SK-N-SH treated with all-trans-retinoic acid at 6 μM for 48 hours (cell line): Measurements from ENCODE around the gene C4B.

Experiments
- ARNTL ChIP-seq: fragments of 450-650 bp; formaldehyde crosslinking; IDR thresholded peaks from 2 replicates; pipeline ENCODE4 v1.5.0; 2020; ENCODE audit warnings: low read depth, mild to moderate bottlenecking, moderate library complexity, borderline replicate concordance
- CREB5 ChIP-seq: fragments of 250-450 bp; sonication (Bioruptor Pico); IDR thresholded peaks from 2 replicates; pipeline ENCODE4 v1.5.1; 2020; ENCODE audit warnings: low read depth, mild to moderate bottlenecking, moderate library complexity
- PATZ1 ChIP-seq: fragments of 250-450 bp; sonication (Bioruptor Pico); IDR thresholded peaks from 2 replicates; pipeline ENCODE4 v1.8.0; 2020; ENCODE audit warnings: mild to moderate bottlenecking, moderate library complexity, borderline replicate concordance
- POU6F1 ChIP-seq: fragments of 250-450 bp; sonication (Bioruptor Pico); IDR thresholded peaks from 2 replicates; pipeline ENCODE4 v1.8.0; 2021; ENCODE audit warnings: low read depth, mild to moderate bottlenecking, moderate library complexity, borderline replicate concordance
- RARB ChIP-seq: fragments of 250-450 bp; sonication (Bioruptor Pico); IDR thresholded peaks from 2 replicates; pipeline ENCODE4 v1.8.0; 2021; ENCODE audit warnings: mild to moderate bottlenecking, moderate library complexity
- ZFP3 ChIP-seq: fragments of 250-450 bp; sonication (Bioruptor Pico); IDR thresholded peaks from 2 replicates; pipeline ENCODE4 v1.5.0; 2020; ENCODE audit warnings: mild to moderate bottlenecking, moderate library complexity
- ZNF70 ChIP-seq: fragments of 450-650 bp; formaldehyde crosslinking; IDR thresholded peaks from 2 replicates; pipeline ENCODE4 v1.5.0; 2020; ENCODE audit warnings: mild to moderate bottlenecking, moderate library complexity

GRCh38 chr6:32081168-32081990, 66.8 kb downstream of the C4B start:
- no peak for TF ChIP-seq ZNF70 (CRISPR knock-in tag)
- TF ChIP-seq CREB5 (CRISPR knock-in tag), result no peak
- no peak for TF ChIP-seq RARB (CRISPR knock-in tag)
- no peak for TF ChIP-seq PATZ1
- no peak for TF ChIP-seq ARNTL
- peak; percentile 57; the same call in 1 of the 2 replicates for TF ChIP-seq ZFP3 (CRISPR knock-in tag)
- no peak for TF ChIP-seq POU6F1
